ENCODE measurements around the gene ENTHD1.

ENTHD1 gene

DNA sequence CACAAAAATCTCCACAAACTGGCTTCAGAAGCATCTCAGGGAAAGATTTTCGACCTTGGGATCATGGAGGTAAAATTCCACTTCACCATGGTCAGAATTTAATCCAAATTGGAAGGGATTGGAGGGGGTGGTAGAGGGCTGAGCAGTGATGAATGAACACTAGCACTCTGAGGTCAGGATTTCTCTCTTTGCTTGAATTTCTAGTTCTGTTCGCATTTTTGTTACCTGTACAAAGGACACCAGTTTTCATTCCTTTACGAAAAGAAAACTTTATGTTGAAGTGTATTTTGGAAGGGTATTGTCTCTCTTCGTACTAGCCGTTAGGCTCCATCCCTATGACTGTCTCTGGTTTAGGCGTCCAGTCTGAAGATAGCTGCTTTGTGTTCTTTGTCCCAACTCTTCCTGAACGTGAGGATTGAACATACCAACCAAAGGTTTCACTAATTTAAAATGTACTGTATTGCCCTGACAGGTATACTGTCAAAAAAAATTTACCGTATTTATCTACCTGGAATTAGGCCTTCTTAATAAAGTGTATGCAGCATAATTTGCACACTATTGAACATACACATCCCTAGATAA lies 8.1 kb upstream of the ENTHD1 start:
- TF ChIP-seq, protein P1, sequence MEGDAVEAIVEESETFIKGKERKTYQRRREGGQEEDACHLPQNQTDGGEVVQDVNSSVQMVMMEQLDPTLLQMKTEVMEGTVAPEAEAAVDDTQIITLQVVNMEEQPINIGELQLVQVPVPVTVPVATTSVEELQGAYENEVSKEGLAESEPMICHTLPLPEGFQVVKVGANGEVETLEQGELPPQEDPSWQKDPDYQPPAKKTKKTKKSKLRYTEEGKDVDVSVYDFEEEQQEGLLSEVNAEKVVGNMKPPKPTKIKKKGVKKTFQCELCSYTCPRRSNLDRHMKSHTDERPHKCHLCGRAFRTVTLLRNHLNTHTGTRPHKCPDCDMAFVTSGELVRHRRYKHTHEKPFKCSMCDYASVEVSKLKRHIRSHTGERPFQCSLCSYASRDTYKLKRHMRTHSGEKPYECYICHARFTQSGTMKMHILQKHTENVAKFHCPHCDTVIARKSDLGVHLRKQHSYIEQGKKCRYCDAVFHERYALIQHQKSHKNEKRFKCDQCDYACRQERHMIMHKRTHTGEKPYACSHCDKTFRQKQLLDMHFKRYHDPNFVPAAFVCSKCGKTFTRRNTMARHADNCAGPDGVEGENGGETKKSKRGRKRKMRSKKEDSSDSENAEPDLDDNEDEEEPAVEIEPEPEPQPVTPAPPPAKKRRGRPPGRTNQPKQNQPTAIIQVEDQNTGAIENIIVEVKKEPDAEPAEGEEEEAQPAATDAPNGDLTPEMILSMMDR (IDR thresholded peaks at IDR 0.05; ENCODE audit: low read length, missing control alignments): no peak
- no peak for DNase-seq (ENCODE audit: low read depth)
- no peak overlapping the region for H3K4me3 ChIP-seq (replicated peaks; ENCODE audit: low read depth, low read length)

DNA sequence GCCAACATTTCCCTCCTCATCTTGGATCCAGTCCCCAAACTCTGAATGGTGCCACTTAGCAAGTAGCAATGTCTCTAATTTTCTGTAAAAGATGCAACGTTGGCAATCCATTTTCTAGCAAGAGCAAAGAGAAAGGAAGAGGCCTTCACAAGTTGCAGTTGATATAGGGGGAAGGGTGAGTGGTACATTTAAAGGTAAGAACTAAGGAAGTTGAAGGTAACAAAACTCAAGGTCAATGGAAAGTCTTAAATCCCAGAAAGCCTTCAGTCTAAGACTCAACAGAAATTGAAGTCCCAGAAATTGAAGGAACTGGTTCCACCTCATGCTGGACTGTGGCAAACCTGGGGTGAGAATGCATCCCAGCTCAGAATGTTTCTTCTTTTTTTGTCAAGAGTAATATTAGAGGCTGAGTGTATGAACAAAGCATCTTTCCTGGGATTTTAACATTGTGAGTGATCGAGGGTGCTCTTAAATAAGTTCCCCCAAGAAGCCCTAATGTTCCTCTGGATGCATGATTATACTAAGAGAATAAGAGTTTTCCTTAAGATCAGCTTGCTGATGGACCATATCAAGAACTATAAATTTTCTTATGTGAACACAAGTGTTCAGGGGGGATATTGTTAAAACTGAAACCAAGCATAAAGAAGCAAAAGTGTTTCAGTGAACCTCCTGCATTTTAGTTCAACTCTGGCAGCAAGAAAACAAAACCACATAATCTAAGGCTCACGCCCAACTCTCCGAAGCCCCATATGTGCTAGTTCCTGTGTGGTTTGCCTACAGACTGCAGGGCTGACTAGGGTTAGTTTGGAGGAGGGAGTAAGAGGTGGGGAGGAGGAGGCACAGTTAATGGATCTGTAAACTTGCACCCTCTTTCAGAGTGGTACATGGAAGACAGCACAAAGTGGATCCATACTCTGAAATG lies 7.0 kb upstream of the ENTHD1 start, which contains the start of gene GRAP2:
Gene GRAP2 (plus strand): TSS at position 779 of the 922 bp plus-strand sequence. CDS start 46,023 bp downstream, outside the sequence.
- no peak for DNase-seq (ENCODE audit: low read depth)
- no peak within 1 kb of the TSS for H3K4me3 ChIP-seq (replicated peaks; ENCODE audit: low read depth, low read length)

DNA sequence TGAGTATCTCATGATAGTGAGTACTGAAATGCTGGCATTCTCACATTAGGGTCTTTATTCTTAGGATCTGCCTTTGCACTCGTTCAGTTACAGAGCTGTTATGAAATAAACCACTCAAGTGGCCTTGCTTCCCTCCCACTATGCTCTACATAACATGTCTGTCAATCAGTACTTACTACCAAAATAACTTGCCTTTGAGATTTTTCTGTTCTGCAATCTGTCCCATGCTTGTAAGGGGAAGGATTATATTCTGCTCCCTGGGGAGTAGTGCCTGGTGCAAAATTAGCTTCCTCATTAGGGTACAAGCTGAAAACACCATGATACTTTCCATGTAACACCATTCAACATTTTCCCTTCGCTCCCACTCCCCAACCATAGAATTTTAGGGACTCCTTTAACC lies 5.4 kb upstream of the ENTHD1 start:
- no peak for DNase-seq (ENCODE audit: low read depth)
- no peak overlapping the region for H3K4me3 ChIP-seq (replicated peaks; ENCODE audit: low read depth, low read length)

More for the DNA sequence above, 7.0 kb upstream of the ENTHD1 start, which contains the start of gene GRAP2:
- TF ChIP-seq, protein P1 (IDR thresholded peaks at IDR 0.05; ENCODE audit: low read length, missing control alignments): no peak

DNA sequence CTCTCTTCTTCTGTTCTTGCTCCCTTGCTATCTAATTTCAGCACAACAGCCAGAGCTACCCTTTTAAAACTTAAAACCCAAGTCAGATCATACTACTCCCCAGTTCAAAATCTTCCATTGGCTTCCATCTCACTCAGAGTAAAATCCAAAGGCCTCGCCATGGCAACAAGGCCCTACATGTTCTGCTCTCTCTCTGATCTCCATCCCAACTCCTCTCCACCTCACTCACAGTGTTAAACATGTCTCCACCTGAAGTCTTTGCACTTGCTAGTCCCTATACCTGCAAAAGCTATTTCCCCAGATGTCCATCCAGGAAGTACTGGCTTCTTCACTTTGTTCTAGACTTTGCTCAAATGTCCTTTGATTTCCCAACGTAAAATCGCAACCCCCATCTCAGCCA lies 4.3 kb upstream of the ENTHD1 start:
- no peak for DNase-seq (ENCODE audit: low read depth)
- TF ChIP-seq, protein P1 (IDR thresholded peaks at IDR 0.05; ENCODE audit: low read length, missing control alignments): no peak

More for the DNA sequence above, 5.4 kb upstream of the ENTHD1 start:
- TF ChIP-seq, protein P1 (IDR thresholded peaks at IDR 0.05; ENCODE audit: low read length, missing control alignments): no peak

DNA sequence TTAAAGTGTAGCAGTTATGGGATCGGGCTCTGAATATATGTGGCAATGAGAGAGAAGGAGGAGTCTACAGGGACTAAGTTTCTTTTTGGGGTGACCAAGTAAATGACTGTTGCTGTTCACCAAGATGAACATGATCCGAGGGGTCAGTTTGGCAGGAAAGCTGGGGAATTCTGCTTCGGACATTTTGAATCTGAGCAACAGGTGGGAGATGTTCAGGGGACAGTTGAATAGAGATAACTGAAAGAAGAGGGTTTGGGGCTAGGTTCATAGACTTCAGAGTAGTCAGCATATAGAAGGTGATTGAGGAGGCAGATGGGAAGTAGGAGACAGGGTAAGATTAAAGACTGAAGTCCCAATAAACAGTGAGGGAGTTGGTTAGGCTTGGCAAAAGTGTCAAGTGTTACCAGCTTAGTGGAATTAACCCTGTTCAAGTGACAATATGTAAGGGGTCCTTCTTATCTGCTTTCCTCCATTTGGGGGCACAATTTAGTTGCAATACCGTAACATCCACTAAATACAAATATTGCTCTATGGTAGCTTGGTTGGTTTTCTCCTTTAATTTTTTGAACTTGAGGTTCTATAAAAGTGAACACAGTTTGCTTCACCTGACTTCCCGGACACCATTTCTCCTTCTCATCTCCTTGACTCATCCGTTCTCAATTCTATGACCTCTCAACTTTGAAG lies 2.9 kb upstream of the ENTHD1 start:
- TF ChIP-seq, protein P1 (IDR thresholded peaks at IDR 0.05; ENCODE audit: low read length, missing control alignments): no peak
- no peak for DNase-seq (ENCODE audit: low read depth)
- no peak overlapping the region for H3K4me3 ChIP-seq (replicated peaks; ENCODE audit: low read depth, low read length)

More for the DNA sequence above, 4.3 kb upstream of the ENTHD1 start:
- H3K4me3 ChIP-seq (replicated peaks; ENCODE audit: low read depth, low read length): no peak overlapping the region

DNA sequence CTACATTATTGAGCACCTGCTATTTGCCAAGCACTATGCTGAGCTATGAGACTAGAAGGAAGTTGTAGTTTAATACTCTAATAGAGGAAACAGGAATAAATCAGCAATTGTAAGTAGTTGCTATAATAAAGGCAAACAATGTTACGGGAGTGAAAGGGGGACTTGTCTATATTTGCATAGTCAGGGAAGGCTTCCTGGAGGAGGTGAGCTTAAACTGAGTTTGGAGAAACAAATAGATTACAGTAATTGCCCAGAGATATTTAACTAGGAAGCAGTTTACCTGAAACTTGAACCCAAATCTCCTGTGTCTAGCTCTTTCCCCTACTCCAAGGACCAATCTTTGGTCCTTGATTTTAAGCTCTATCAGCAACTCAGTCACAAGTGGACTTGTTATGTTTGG lies 2.1 kb upstream of the ENTHD1 start:
- DNase-seq (ENCODE audit: low read depth): no peak

More for the DNA sequence above, 2.1 kb upstream of the ENTHD1 start:
- TF ChIP-seq, protein P1 (IDR thresholded peaks at IDR 0.05; ENCODE audit: low read length, missing control alignments): no peak
- no peak overlapping the region for H3K4me3 ChIP-seq (replicated peaks; ENCODE audit: low read depth, low read length)

Data from fibroblast of pulmonary artery (primary cell).